NOMO-1 treated with DMSO at 0.1 percent for 48 hours (cell line): ENCODE data around the gene PCLAF.
"Not testable (repeated sequence)": the region's sequence is repeated elsewhere in the genome, so short reads cannot be mapped to it uniquely, and the experiment has no call there.

Experiments used
- DNase-seq: peaks from one replicate; lab custom pipeline; 2025; ENCODE audit not compliant: unreplicated experiment; lab: John Stamatoyannopoulos, UW

The PCLAF gene

GRCh38 chr15:64326458-64326857 is 54.8 kb downstream of the PCLAF start:
- DNase-seq, result not testable (repeated sequence)

GRCh38 chr15:64324165-64324877 is 56.9 kb downstream of the PCLAF start:
- DNase-seq, result no peak

- no peak for DNase-seq
Observed at GRCh38 chr15:64315216-64315615, 66.0 kb downstream of the PCLAF start.

- DNase-seq, result no peak
Observed at GRCh38 chr15:64314456-64314855, 66.8 kb downstream of the PCLAF start.
